LNCaP clone FGC (cell line): ENCODE results near the gene PODXL2.

Experiments
- DNase-seq: peaks from one replicate; pipeline ENCODE4 v3.0.0-alpha.2; 2011; ENCODE audit warnings: low read depth
- H3K4me3 ChIP-seq: 2 replicates; pipeline ENCODE4 v1.5.1; 2011; ENCODE audit warnings: mild to moderate bottlenecking, low read depth, low read length, control low read depth
- TF ChIP-seq, protein P1 (sequence below): IDR thresholded peaks from 2 replicates; pipeline ENCODE4 v1.5.1; 2012; ENCODE audit warnings: mild to moderate bottlenecking; ENCODE audit not compliant: control insufficient read depth, insufficient read depth; ENCODE audit errors: extremely low read depth

PODXL2 gene

DNA sequence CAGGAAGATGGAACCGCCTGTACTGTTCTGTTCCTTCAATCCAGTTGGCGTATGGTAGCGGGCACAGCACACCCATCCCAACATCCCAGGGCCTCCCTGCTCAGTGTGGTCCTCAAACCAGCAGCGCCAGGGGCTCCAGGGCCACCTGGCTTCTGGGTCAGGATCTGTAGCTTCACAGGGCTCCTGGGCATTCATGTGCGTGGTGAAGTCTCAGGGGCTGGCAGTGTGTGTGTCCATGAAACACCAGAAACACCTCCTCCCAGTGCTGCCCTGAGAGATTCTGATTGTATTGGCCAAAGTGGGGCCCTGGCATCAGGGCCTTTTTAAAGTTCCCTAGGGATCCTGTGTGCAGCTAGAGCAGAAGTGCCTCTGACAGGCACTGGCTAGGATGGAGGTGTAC is 85.9 kb downstream of the PODXL2 start:
- H3K4me3 ChIP-seq, result no peak overlapping the region
- no peak for DNase-seq
- TF ChIP-seq, protein P1, sequence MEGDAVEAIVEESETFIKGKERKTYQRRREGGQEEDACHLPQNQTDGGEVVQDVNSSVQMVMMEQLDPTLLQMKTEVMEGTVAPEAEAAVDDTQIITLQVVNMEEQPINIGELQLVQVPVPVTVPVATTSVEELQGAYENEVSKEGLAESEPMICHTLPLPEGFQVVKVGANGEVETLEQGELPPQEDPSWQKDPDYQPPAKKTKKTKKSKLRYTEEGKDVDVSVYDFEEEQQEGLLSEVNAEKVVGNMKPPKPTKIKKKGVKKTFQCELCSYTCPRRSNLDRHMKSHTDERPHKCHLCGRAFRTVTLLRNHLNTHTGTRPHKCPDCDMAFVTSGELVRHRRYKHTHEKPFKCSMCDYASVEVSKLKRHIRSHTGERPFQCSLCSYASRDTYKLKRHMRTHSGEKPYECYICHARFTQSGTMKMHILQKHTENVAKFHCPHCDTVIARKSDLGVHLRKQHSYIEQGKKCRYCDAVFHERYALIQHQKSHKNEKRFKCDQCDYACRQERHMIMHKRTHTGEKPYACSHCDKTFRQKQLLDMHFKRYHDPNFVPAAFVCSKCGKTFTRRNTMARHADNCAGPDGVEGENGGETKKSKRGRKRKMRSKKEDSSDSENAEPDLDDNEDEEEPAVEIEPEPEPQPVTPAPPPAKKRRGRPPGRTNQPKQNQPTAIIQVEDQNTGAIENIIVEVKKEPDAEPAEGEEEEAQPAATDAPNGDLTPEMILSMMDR, result no peak

DNA sequence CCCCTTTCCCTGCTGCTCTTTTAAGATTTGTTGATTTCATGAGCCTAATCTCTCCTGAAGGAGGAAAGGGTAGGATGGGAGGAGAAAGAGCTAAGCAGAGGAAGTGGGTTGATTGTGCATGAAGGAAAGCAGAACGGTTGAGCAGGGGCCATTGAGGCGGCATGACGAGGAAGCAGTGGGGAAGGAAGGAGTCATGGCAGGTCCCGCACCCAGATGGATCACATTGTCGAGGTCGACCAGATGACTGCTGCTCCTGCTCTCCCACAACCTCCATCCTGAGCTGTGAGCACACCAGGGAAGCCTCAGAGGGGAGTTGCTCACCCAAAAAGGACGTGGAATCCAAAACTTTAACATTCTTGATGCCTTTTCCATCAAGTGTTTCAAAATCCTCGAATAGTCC is 86.5 kb downstream of the PODXL2 start:
- TF ChIP-seq, protein P1, result no peak
- DNase-seq, result no peak
- H3K4me3 ChIP-seq, result no peak overlapping the region

DNA sequence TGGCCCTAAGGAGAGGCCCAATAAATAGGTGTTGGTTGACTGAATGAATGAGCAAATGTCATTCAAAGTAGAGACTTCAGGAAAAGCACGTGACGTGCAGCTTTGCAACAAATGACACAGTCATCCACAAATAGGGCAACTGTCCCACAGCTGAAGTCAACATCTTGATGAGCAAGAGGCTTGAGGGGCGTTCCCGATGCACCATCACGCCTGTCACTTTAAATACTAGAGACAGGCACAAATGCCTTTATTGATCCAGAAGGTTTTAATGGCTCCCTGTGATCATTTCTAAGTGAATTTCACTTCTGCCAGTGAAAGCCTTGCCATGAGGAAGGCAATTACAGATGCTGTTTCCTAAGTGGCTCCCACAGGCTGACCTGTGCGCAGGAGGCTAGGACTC is 87.4 kb downstream of the PODXL2 start:
- TF ChIP-seq, protein P1, result no peak
- DNase-seq, result no peak
- H3K4me3 ChIP-seq, result no peak overlapping the region

GRCh38 chr3:127717357-127718244 is 88.6 kb downstream of the PODXL2 start:
- no peak for DNase-seq
- TF ChIP-seq, protein P1, result no peak
- no peak overlapping the region for H3K4me3 ChIP-seq

DNA sequence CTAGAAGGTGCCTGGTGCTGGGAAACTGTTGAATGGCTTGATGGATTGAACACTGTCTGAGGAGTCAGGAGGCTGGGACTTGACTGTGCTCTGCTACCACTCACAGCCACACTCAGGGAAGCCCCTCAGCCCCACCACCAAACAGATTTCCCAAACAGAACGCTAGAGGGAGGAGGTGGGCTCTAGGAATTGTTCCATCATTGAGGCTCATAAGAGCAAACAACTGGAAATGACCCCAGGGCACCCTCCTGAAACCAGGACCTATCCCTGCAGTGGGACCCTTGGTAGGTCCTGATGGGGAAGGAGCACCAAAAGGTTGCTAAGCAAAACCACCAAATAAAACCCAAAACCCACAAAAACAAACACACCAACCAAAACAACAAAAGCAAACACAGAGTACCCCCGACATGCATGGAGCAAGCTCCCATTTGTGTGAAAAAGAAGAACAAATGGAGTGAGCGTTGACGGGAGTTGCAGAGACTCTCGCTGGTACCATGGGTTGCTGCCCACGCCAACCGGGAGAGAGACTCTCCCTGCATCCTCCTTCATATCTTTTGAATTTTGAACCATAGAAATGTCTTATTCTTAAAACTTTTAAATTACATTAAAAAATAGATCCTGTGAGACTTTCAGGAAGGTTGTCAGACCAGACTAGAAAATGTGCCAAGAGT is 89.4 kb downstream of the PODXL2 start:
- DNase-seq, result no peak
- TF ChIP-seq, protein P1, result no peak

DNA sequence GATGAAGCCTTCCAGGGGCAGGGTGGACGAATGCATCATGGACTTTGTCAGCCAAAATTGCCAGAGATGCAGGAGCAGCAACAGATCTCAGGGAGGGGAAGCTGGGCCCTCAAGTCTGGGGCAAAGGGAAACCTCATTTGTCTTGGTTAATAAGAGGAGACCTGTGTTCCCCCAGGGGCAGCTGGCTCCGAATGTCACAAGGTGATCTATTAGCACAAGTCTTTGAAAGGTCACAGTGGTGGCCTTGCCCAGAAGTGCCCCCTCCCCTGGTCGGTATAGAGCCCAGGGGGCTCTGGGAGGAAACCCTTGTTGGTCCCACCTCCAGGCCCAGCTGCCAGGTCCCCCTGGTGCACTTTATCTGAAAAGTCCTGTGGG is 89.9 kb downstream of the PODXL2 start:
- DNase-seq, result no peak
- no peak overlapping the region for H3K4me3 ChIP-seq
- TF ChIP-seq, protein P1, result no peak

More for the DNA sequence above, 89.4 kb downstream of the PODXL2 start:
- no peak overlapping the region for H3K4me3 ChIP-seq
